Measurements from ENCODE around the gene RABL3.
A peak's percentile ranks its signal among the peaks of the same experiment; 100 is the strongest.
"Not testable (repeated sequence)": the region's sequence is repeated elsewhere in the genome, so short reads cannot be mapped to it uniquely, and the experiment has no call there.

Gene RABL3

GRCh38 chr3:120682095-120682681, 60.1 kb downstream of the RABL3 start, which contains the start of gene HGD:
Gene HGD (minus strand): TSS chr3:120682239. CDS start chr3:120682111, 128 bp downstream.
- no peak for DNase-seq

DNA sequence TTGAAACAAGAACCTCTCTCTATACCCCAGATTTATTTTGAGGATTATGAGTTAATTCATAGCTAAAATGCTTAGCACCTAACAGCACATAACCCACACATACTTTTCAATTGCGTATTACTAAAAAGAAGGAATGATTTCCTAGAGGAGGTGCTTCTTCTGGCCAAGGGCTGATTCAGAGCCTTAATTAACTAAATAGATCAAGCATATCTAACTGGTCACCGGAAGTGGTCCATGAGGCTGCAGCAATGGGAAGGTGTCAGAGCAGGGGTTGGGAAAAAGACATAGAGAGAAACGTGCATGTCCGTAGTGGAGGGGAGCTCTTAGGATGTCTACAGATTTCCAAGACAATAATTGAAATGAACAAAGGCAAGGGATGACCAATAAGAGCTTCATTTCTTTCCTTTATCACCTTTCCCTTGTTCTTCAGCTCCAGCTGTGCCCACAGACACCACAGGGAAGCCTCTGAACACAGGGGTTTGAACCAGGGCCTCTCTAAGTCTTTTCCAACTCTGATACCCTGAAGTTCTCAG, 60.7 kb downstream of the RABL3 start:
- DNase-seq, result no peak

GRCh38 chr3:120681018-120681417, 61.3 kb downstream of the RABL3 start:
- no peak for DNase-seq

DNA sequence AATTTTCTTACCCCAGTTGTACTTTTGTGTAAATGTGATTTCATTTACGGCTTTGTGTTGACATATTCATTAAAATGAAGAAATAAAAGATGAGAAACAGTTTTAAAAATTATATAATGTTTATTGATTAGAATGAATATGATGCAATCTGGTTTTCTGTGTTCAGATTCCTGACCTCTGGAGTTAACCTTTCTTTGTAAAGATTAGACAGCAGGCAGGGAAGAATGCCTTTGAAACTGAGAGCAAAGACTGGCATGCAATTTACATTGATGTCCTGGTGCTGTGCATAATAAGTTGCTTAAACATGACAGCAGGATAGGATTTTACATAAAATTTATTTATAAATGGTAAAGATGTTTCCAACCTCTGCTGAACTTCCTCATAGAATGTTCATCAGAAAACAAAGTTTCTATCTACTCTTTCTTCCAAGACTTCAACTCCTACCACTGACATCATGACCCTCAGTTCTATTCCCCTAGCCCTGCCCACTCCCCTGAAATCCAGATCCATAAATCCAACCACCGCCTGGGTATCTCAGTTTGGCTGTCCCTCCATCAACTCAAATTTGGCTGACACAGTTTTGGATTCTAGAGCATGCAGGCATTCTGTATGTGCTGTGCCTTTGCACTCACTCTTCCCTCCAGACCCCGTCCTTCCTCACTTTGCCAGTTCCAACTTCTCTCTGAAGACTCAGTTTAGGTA, 62.0 kb downstream of the RABL3 start:
- DNase-seq, result no peak

DNA sequence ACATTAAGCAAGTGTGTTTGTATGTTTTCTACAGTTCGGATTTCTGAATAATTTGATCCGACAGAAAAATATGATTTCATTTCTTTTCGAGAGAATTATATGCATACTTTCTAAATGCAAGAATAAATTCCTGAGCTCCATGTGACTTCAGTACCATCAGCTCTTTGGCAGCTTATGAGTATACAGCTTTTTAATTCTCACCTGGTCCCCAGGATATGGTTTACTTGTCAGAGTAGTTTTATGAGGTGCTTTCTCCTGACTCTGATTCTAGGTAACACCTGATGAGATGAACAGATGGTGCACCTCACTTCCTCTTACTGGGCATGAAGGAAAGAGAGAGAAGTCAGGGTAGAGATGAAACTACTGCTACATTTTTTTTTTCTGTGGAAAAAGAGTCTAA, 63.3 kb downstream of the RABL3 start:
- DNase-seq, result no peak

DNA sequence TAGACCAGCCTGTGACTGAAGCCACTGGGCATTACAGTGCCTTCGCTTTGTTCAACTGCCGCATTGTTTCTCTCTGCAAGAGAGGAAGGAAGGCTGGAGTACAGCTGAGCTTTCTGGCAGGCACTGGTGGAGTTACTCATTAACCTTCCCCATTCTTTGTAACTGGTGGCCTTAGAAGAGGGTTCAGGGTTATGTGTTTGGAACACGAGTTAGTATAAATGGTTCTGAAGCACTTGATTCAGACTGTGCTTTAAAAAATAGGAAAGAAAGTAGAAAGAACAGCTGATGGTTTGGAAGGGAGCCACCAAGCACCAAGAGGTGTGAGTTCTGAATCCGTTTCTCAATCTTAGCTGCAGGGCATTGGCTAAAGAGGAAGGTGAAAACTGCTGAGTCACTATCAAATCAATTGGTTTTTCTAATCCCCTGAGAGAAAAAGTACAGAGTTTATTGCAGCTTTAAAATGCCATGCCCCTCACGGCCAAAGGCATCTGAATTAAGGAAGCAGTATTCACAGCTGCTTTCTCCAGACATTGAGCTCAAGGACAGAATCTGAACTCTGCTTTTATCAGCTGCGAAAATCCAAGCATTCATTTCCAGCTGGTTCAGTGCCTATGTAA, 63.9 kb downstream of the RABL3 start:
- DNase-seq, result peak; percentile 56

DNA sequence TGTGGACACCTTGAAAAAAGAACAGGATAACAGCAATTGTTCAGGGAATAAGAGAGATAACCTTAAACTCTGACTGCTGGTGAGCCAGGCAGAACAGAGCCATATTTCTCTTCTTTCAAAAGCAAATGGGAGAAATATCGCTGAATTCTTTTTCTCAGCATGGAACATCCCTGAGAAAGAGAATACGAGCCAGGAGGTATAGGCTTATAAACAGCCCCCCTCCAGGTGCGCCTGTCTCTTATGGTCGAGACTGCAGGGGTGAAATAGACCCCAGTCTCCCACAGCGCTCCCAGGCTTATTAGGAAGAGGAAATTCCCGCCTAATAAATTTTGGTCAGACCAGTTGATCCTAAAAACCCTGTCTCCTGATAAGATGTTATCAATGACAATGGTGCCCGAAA, 65.1 kb downstream of the RABL3 start:
- DNase-seq, result not testable (repeated sequence)

GRCh38 chr3:120673116-120673515, 69.2 kb downstream of the RABL3 start:
- no peak for DNase-seq

- DNase-seq, result no peak
Measured at GRCh38 chr3:120670576-120670975, 71.7 kb downstream of the RABL3 start.

GRCh38 chr3:120664926-120665325, 77.4 kb downstream of the RABL3 start:
- no peak for DNase-seq

DNA sequence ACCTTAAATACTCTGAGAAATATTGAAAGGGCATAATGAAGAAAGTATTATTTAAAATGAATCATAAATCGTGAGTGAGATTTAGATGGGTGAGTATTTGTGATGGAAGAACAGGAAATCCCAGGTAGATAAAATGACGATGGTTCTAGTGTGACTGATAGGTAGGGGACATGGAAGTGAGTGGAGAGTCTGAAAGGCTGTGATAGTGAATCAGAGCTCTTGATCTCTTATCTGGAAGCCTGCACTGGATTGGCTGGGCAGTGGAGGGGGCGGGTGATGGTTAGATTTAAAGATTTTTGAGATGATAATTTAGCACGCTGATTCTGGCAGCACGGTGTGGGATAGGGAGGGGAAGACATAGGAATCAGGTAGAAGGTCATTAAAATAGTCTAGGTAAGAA, 80.4 kb downstream of the RABL3 start:
- no peak for DNase-seq

- peak; percentile 22 for DNase-seq
Measured at GRCh38 chr3:120661106-120661905, 81.0 kb downstream of the RABL3 start.

DNA sequence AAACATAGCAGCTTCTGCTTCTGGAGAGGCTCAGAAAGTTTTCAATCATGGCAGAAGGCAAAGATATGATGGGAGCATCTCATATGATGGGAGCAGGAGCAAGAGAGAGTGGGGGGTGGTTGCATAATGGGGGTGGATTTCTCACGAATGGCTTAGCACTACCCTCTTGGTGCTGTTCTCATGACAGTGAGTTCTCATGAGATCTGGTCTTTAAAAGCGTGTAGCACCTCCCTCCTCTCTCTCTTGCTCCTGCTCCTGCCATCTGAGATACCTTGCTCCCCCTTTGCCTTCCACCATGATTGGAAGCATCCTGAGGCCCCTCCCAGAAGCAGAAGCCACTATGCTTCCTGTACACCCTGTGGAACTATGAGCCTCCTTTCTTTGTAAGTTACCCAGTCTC, 82.5 kb downstream of the RABL3 start:
- DNase-seq, result no peak

DNA sequence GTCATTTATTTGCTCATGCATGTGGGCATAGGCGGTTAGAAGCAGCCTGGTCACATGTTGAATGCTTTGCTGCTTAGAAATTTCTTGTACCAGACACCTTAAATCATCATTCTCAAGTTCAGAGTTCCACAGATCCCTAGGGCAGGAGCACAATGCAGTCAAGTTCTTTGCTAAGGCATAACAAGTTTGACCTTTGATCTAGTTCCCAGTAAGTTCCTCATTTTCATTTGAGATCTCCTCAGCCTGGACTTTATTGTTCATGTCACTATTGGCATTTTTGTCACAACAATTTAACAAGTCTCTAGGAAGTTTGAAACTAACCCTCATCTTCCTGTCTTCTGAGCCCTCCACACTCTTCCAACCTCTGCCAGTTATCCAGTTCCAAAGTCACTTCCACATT, 83.0 kb downstream of the RABL3 start:
- DNase-seq, result no peak

DNA sequence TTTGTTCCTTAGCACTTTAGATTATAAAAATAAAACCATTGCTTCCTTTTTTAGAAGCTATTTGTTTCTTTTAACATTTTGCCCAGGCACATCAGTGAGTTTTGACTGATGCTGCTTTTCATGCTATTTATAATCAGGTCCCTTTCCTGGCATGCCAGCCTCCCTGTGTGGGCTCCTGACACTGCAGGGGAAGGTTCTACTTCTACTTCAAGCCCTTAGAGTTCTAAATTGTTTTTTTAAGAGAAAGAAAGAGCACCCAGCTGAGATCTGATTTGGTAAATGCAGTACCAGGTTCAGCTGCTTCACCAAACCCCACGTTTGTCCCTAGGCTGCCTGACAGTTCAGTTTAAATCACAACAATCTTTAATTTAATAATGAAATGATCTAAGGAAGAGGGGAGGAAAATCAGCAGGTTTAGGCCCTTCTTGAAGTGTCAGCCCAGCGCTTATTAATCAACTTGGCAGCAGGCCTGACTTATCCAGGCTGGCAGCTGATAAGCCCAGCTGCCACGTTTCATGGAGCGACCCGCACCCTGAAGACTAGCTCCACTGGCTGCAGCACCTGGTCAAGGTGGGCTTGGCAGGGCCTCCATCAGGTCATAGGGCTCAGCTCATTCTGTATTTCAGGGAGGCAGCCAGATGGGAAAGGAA, 89.3 kb downstream of the RABL3 start:
- DNase-seq, result no peak

GRCh38 chr3:120652281-120652680, 90.0 kb downstream of the RABL3 start:
- no peak for DNase-seq

- no peak for DNase-seq
Measured at GRCh38 chr3:120650311-120650710, 92.0 kb downstream of the RABL3 start.

GRCh38 chr3:120649830-120650233, 92.5 kb downstream of the RABL3 start:
- no peak for DNase-seq

DNA sequence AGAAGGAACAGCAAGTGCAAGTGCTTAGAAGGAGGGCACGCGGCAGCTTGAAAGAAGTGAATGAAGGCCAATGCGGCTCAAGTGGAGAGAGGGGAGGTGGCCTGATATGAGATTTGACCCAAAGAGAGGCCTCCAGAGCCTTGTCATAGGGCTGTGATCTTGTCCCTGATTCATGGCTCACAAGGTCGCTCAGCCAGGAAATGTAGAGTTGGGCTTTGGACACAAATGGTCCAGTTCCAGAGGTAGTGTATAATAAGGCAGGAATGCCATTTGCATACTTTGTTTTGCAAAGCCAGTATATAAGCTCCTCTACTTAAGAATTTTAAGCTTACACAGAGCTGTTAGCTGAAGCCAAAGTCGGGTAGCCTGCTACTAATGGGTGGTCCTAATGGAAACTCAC, 94.0 kb downstream of the RABL3 start:
- DNase-seq, result no peak

- DNase-seq, result no peak
Measured at GRCh38 chr3:120646771-120647432, 95.4 kb downstream of the RABL3 start.

DNA sequence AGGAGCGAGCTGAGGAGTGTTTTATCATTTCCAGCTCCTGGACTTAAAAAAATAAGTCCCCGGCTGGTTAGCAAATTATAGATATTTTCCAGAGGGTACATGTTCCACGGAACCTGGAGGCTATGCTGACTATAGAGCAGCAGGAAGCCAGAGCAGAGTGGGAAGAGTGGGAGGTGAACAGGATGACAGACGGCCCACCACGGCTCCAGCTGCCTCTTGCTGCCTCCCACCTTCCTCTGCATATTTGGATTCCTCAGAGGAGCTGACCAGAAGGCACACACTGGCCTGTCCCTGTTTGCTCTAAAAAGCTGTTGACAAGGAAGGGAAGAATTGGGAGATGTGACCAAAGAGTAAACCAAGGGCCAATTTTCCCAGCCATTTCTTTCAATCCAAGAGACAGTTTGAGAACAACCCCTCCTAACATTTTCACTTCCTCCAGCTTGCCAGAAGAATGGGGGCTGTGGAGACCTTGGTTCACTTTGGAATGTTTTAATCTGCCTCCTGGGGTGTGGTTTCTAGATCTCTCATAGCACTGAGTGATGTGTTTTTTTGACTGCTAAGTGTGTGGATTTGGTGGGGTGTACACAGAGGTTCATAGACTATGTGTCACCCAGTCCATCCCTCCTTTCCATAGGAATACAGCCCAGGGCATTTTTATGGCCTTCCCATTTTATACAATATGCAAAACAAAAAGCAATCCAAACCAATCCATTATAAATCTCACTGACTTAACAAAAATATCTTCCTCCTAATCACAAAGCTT, 97.1 kb downstream of the RABL3 start:
- peak; percentile 46 for DNase-seq

Data from fibroblast of skin of right quadriceps (primary cell).